ENCODE measurements around the gene SPRED2.

GRCh38 chr2:65331336-65332025 lies 100.9 kb downstream of the SPRED2 start:
- TF ChIP-seq EZH2phosphoT487 (IDR thresholded peaks at IDR 0.05; ENCODE audit: insufficient read depth, low read depth) = no peak
- no peak for TF ChIP-seq EZH2 (IDR thresholded peaks at IDR 0.05; ENCODE audit: insufficient read depth, poor library complexity, severe bottlenecking)
